Measurements from ENCODE around the gene GPATCH1.

Gene GPATCH1

DNA sequence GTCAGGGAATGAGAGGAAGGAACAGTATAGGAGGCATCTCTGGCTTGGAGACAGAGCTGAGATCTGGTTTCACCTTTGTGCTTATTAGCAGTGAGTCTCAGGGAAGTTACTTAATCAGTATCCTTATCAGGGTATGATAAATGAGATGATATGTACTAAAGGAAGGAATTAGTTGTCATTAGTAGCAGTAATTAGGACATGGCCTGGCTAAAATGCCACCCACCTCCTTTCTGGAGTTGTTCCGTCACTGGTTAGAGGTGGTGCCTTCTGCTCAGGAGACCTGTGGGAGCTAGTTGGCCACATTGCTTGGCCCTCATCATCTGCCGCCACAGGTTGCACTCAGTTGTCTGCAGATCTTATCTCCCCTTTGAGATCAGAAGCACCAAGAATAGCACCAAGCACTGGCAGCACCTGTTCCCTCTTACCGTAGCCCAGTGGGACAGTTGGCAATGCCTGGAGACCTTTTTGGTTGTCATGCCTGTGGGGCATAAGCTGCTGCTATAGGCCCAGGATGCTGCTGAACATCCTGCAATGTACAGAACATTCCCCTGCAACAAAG lies 4.7 kb downstream of the GPATCH1 start:
- Histone ChIP-seq H3K27ac (ENCODE audit: low read length) (no peak overlapping the region), H3K27me3 (ENCODE audit: insufficient read depth, low read length, poor library complexity) (no peaks in the 10 kb centered on the region), H3K79me2 (ENCODE audit: insufficient read depth, low read length) (peaks cover 16% of the 10 kb centered on the region), H3K9me3 (ENCODE audit: insufficient read depth, low read length, severe bottlenecking) (no peaks in the 10 kb centered on the region), H3K9ac (ENCODE audit: low read depth, low read length) (no peak overlapping the region), H3K4me1 (ENCODE audit: insufficient read depth, low read length) (peaks cover 17% of the 10 kb centered on the region), H4K20me1 (ENCODE audit: insufficient read depth, low read length) (no peaks in the 10 kb centered on the region), H3K4me3 (ENCODE audit: low read depth in 1 of 2, low read length in 2 of 2) (no peak overlapping the region), H3K36me3 (ENCODE audit: insufficient read depth, low read length) (peaks cover 16% of the 10 kb centered on the region), H2AFZ (ENCODE audit: low read depth, low read length) (no peak overlapping the region), H3K4me2 (ENCODE audit: insufficient read depth, low read length) (no peak overlapping the region)
- TF ChIP-seq EZH2 (IDR thresholded peaks at IDR 0.05; ENCODE audit: borderline replicate concordance, low read depth, low read length, severe bottlenecking) (no peak), CTCF (IDR thresholded peaks at IDR 0.05; ENCODE audit: borderline replicate concordance, extremely low read depth, low read length, poor library complexity, severe bottlenecking) (no peak)
- DNase-seq: no peak
- no peak for ATAC-seq (ENCODE audit: insufficient read depth, low read depth)

DNA sequence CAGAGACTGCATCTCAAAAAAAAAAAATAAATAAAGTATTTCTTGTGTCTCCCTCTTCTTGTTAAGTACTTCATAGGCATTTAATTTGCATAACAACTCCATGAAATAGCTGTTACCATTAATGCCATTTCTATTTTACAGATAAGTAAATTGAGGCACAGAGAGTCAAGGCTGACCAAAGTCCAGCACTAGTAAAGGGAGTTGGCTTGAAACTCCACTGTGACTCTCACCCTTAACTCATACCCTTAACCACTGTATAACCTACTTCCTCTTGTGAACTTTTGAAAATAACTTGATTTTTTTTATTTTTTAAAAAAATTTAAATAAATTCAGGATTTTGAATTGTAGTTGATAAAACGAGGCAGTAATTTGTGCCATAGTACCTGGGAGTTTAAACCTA lies 6.0 kb downstream of the GPATCH1 start:
- no peak for TF ChIP-seq EZH2 (IDR thresholded peaks at IDR 0.05; ENCODE audit: borderline replicate concordance, low read depth, low read length, severe bottlenecking)
- TF ChIP-seq CTCF (IDR thresholded peaks at IDR 0.05; ENCODE audit: borderline replicate concordance, extremely low read depth, low read length, poor library complexity, severe bottlenecking): no peak
- H4K20me1 ChIP-seq (ENCODE audit: insufficient read depth, low read length): no peaks in the 10 kb centered on the region
- H3K27ac ChIP-seq (ENCODE audit: low read length): no peak overlapping the region
- no peaks in the 10 kb centered on the region for H3K27me3 ChIP-seq (ENCODE audit: insufficient read depth, low read length, poor library complexity)
- no peaks in the 10 kb centered on the region for H3K9me3 ChIP-seq (ENCODE audit: insufficient read depth, low read length, severe bottlenecking)
- peaks cover 6% of the 10 kb centered on the region for H3K79me2 ChIP-seq (ENCODE audit: insufficient read depth, low read length)
- no peak overlapping the region for H3K4me3 ChIP-seq (ENCODE audit: low read depth in 1 of 2, low read length in 2 of 2)
- DNase-seq: no peak
- ATAC-seq (ENCODE audit: insufficient read depth, low read depth): no peak
- H3K4me1 ChIP-seq (ENCODE audit: insufficient read depth, low read length): peaks cover 9% of the 10 kb centered on the region
- H3K4me2 ChIP-seq (ENCODE audit: insufficient read depth, low read length): no peak overlapping the region
- H3K36me3 ChIP-seq (ENCODE audit: insufficient read depth, low read length): peaks cover 23% of the 10 kb centered on the region
- H2AFZ ChIP-seq (ENCODE audit: low read depth, low read length): no peak overlapping the region
- H3K9ac ChIP-seq (ENCODE audit: low read depth, low read length): no peak overlapping the region

DNA sequence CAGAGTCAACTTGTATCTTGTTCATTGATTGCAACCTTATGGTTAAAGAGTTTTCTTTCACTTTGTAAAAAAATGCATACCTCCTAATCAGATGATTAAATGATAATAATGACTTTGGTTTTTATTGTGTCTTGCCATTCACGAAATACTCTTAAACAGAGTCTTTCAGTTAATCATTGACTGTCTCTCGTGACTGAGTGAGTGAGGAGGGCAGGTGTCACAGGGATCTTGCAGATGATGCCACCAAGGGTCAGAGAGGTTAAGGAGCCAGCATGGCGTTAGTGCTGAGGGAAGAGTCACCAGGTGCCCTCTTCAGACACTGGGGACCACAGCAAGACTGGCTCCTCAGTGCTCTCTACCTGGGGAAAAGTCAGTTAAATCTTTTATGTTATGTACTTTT lies 8.0 kb downstream of the GPATCH1 start:
- TF ChIP-seq EZH2 (IDR thresholded peaks at IDR 0.05; ENCODE audit: borderline replicate concordance, low read depth, low read length, severe bottlenecking) (no peak), CTCF (IDR thresholded peaks at IDR 0.05; ENCODE audit: borderline replicate concordance, extremely low read depth, low read length, poor library complexity, severe bottlenecking) (no peak)
- Histone ChIP-seq H3K36me3 (ENCODE audit: insufficient read depth, low read length) (peaks cover 38% of the 10 kb centered on the region), H4K20me1 (ENCODE audit: insufficient read depth, low read length) (no peaks in the 10 kb centered on the region)

DNA sequence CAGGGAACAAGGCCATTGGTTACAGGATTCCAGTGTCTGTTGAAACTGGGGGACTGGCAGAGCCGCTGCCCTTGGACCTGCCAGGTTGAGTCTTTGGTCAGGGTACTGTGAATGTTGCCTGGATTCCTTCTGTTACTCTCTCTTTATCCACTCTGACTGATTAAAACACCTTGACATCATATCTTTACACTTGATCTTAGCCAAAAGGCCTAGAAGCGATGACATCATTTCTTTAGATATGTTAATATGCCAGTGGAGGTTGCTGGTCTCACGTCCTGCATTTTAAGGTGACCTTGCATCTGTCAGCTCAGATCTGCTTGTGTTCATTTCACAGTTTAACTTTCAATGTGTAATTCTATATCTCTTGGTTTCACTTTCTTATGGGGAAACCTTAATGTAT lies 9.2 kb downstream of the GPATCH1 start:
- Histone ChIP-seq H3K27me3 (ENCODE audit: insufficient read depth, low read length, poor library complexity) (no peaks in the 10 kb centered on the region), H3K79me2 (ENCODE audit: insufficient read depth, low read length) (no peaks in the 10 kb centered on the region), H3K4me1 (ENCODE audit: insufficient read depth, low read length) (no peaks in the 10 kb centered on the region), H3K36me3 (ENCODE audit: insufficient read depth, low read length) (peaks cover 48% of the 10 kb centered on the region), H3K4me3 (ENCODE audit: low read depth in 1 of 2, low read length in 2 of 2) (no peak overlapping the region), H3K9me3 (ENCODE audit: insufficient read depth, low read length, severe bottlenecking) (no peaks in the 10 kb centered on the region), H3K9ac (ENCODE audit: low read depth, low read length) (no peak overlapping the region), H4K20me1 (ENCODE audit: insufficient read depth, low read length) (no peaks in the 10 kb centered on the region), H3K27ac (ENCODE audit: low read length) (no peak overlapping the region), H2AFZ (ENCODE audit: low read depth, low read length) (no peak overlapping the region), H3K4me2 (ENCODE audit: insufficient read depth, low read length) (no peak overlapping the region)
- TF ChIP-seq CTCF (IDR thresholded peaks at IDR 0.05; ENCODE audit: borderline replicate concordance, extremely low read depth, low read length, poor library complexity, severe bottlenecking): no peak
- TF ChIP-seq EZH2 (IDR thresholded peaks at IDR 0.05; ENCODE audit: borderline replicate concordance, low read depth, low read length, severe bottlenecking): no peak
- ATAC-seq (ENCODE audit: insufficient read depth, low read depth) (no peak), DNase-seq (no peak)

More for the DNA sequence above, 8.0 kb downstream of the GPATCH1 start:
- Histone ChIP-seq H3K9me3 (ENCODE audit: insufficient read depth, low read length, severe bottlenecking) (no peaks in the 10 kb centered on the region), H3K4me2 (ENCODE audit: insufficient read depth, low read length) (no peak overlapping the region), H3K27me3 (ENCODE audit: insufficient read depth, low read length, poor library complexity) (no peaks in the 10 kb centered on the region), H3K27ac (ENCODE audit: low read length) (no peak overlapping the region), H3K79me2 (ENCODE audit: insufficient read depth, low read length) (no peaks in the 10 kb centered on the region), H3K9ac (ENCODE audit: low read depth, low read length) (no peak overlapping the region), H2AFZ (ENCODE audit: low read depth, low read length) (no peak overlapping the region), H3K4me1 (ENCODE audit: insufficient read depth, low read length) (no peaks in the 10 kb centered on the region), H3K4me3 (ENCODE audit: low read depth in 1 of 2, low read length in 2 of 2) (no peak overlapping the region)
- DNase-seq (no peak), ATAC-seq (ENCODE audit: insufficient read depth, low read depth) (no peak)
